ENCODE data around the gene CDKN2D.

- TF ChIP-seq EZH2 (IDR thresholded peaks at IDR 0.05): no peak
- TF ChIP-seq POLR2AphosphoS5 (IDR thresholded peaks at IDR 0.05; ENCODE audit: borderline replicate concordance, low read depth, low read length): no peak
- no peak for TF ChIP-seq FOXP2 (optimal IDR thresholded peaks at IDR 0.05; ENCODE audit: control extremely low read depth, extremely low read length, insufficient read depth)
Measured at GRCh38 chr19:10615429-10616023, 46.7 kb upstream of the CDKN2D start.
